Spleen (tissue), 7 donors: ENCODE results near the gene MECP2.

Source experiments
- POLR2A ChIP-seq, 3 donors: fragments of 450-650 bp; IDR thresholded peaks; one replicate each; pipeline ENCODE4 v1.5.1; 2017; ENCODE audit warnings: antibody characterized with exemption in 3 of 3, mild to moderate bottlenecking in 1 of 3
- POLR2AphosphoS5 ChIP-seq, 3 donors: sonication (generic); formaldehyde crosslinking; IDR thresholded peaks; one replicate each; pipeline ENCODE4 v1.5.1; 2017; ENCODE audit warnings: antibody characterized with exemption in 3 of 3
- TF ChIP-seq, protein P1 (sequence below), 11 experiments: fragments of 200-600 bp in 7 of 11; fragments of 450-650 bp in 4 of 11; sonication (generic) in 4 of 11; IDR thresholded peaks in 8 of 11; conservative IDR thresholded peaks in 3 of 11; 1 replicate in 7 of 11; 2 replicates in 4 of 11; pipeline versions ENCODE4 v1.4.0 to v1.8.0; 2016 to 2021; ENCODE audit warnings: antibody characterized with exemption in 11 of 11, inconsistent platforms in 4 of 11, mild to moderate bottlenecking in 1 of 11
- donor health status: DM: no; HTN: no; CAD: no; lungs with moderate emphysema.
- donor health status: DM: no; HTN: no; CAD: no.
- donor health status: DM: no; HTN: no; CAD: no.

DNA sequence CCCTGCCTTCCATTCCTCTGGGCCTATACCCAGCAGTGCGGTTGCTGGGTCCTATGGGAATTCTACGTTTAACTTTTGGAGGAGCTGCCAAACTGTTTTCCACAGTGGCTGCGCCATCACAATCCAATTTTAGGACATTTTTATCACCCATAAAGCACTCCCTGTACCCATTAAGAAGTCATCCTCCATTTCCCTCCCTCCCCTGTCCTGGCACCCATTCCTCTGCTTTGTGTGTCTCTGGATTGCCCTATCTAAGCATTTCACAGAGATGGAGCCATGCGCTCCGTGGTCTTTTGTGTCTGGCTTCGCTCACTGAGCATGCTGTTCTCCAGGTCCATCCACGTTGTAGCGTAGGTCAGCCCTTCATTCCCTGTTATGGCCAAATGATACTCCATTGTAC lies 44.9 kb upstream of the MECP2 start:
- TF ChIP-seq, protein P1, sequence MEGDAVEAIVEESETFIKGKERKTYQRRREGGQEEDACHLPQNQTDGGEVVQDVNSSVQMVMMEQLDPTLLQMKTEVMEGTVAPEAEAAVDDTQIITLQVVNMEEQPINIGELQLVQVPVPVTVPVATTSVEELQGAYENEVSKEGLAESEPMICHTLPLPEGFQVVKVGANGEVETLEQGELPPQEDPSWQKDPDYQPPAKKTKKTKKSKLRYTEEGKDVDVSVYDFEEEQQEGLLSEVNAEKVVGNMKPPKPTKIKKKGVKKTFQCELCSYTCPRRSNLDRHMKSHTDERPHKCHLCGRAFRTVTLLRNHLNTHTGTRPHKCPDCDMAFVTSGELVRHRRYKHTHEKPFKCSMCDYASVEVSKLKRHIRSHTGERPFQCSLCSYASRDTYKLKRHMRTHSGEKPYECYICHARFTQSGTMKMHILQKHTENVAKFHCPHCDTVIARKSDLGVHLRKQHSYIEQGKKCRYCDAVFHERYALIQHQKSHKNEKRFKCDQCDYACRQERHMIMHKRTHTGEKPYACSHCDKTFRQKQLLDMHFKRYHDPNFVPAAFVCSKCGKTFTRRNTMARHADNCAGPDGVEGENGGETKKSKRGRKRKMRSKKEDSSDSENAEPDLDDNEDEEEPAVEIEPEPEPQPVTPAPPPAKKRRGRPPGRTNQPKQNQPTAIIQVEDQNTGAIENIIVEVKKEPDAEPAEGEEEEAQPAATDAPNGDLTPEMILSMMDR (IDR thresholded peaks at IDR 0.05 in 8 of 11, conservative IDR thresholded peaks at IDR 0.05 in 3 of 11), result no peak
- TF ChIP-seq POLR2A (IDR thresholded peaks at IDR 0.05), result no peak
- no peak for TF ChIP-seq POLR2AphosphoS5 (IDR thresholded peaks at IDR 0.05)
